IMR-90 (cell line): ENCODE data around the gene RAC2. TPM values are rescaled to one million over a fixed set of nuclear protein-coding genes. Genes with fewer than 3 reads are reported as not detected.

Experiments used
- ATAC-seq: fragments of 200-7000 bp; cut with Tn5 transposase; 2 replicates; pipeline ENCODE4 v1.9.1; 2020; ENCODE audit warnings: low read depth, mild to moderate bottlenecking, moderate library complexity
- BruUV-seq: library from RNA; stranded (reverse); fragments of 400-500 nt; replicated peaks from 2 replicates; lab custom pipeline; 2021; lab: Mats Ljungman, UMichigan
- CTCF ChIA-PET: fragments of 300-600 bp; formaldehyde crosslinking; extraction: SDS; loops from one replicate; lab custom pipeline; 2021; ENCODE audit warnings: antibody characterized with exemption; lab: Yijun Ruan, JAX
- POLR2A ChIA-PET: fragments of 300-600 bp; sonication (Branson Sonifier 250); formaldehyde crosslinking; loops from one replicate; lab custom pipeline; 2022; ENCODE audit warnings: antibody characterized with exemption; ENCODE audit not compliant: unreplicated experiment; lab: Charles Lee
- DNase-seq: peaks from one replicate; pipeline ENCODE4 v3.0.0; 2013
- H2AFZ ChIP-seq: replicated peaks from 2 replicates; pipeline ENCODE3; 2013; ENCODE audit warnings: low read length, mild to moderate bottlenecking; ENCODE audit not compliant: poor library complexity
- H2AK5ac ChIP-seq: 2 replicates; pipeline ENCODE4 v1.6.1; 2013; ENCODE audit warnings: low read depth, low read length, inconsistent platforms
- H2AK9ac ChIP-seq: replicated peaks from 2 replicates; pipeline ENCODE3; 2013; ENCODE audit warnings: mild to moderate bottlenecking, low read depth, low read length, moderate library complexity; ENCODE audit not compliant: poor library complexity
- H2BK120ac ChIP-seq: 2 replicates; pipeline ENCODE4 v1.6.1; 2013; ENCODE audit warnings: low read depth, low read length, inconsistent platforms
- H2BK15ac ChIP-seq: 3 replicates; pipeline ENCODE4 v1.6.1; 2013; ENCODE audit warnings: low read depth, low read length, inconsistent platforms
- H2BK20ac ChIP-seq: 2 replicates; pipeline ENCODE4 v1.6.1; 2013; ENCODE audit warnings: low read depth, mild to moderate bottlenecking, inconsistent platforms, low read length, moderate library complexity
- H2BK5ac ChIP-seq: 2 replicates; pipeline ENCODE4 v1.6.1; 2013; ENCODE audit warnings: mild to moderate bottlenecking, low read depth, low read length, inconsistent platforms; ENCODE audit not compliant: poor library complexity, severe bottlenecking
- H3K14ac ChIP-seq: replicated peaks from 2 replicates; pipeline ENCODE4 v1.6.1; 2013; ENCODE audit warnings: low read depth, low read length, inconsistent platforms
- H3K18ac ChIP-seq: 2 replicates; pipeline ENCODE4 v1.6.1; 2013; ENCODE audit warnings: low read depth, low read length, control low read depth
- H3K23ac ChIP-seq: 2 replicates; pipeline ENCODE4 v1.6.1; 2013; ENCODE audit warnings: low read depth, low read length, inconsistent platforms
- H3K27ac ChIP-seq: 2 replicates; pipeline ENCODE4 v1.5.1; 2013; ENCODE audit warnings: mild to moderate bottlenecking, control low read depth, low read length; ENCODE audit not compliant: insufficient read depth
- H3K27me3 ChIP-seq: 2 replicates; pipeline ENCODE4 v1.6.1; 2013; ENCODE audit warnings: low read length; ENCODE audit not compliant: control insufficient read depth, insufficient read depth
- H3K36me3 ChIP-seq: 2 replicates; pipeline ENCODE4 v1.6.1; 2013; ENCODE audit warnings: low read length, mixed read lengths; ENCODE audit not compliant: control insufficient read depth, insufficient read depth
- H3K4ac ChIP-seq: 2 replicates; pipeline ENCODE4 v1.6.1; 2013; ENCODE audit warnings: low read depth, low read length, inconsistent platforms
- H3K4me1 ChIP-seq: 2 replicates; pipeline ENCODE4 v1.6.1; 2013; ENCODE audit warnings: low read length, mixed read lengths; ENCODE audit not compliant: control insufficient read depth, insufficient read depth
- H3K4me2 ChIP-seq: 2 replicates; pipeline ENCODE4 v1.6.1; 2013; ENCODE audit warnings: low read depth, mild to moderate bottlenecking, control low read depth, low read length, moderate library complexity
- H3K4me3 ChIP-seq: 2 replicates; pipeline ENCODE4 v1.5.1; 2013; ENCODE audit warnings: low read depth, mild to moderate bottlenecking, control low read depth, low read length, moderate library complexity; ENCODE audit not compliant: insufficient read depth
- H3K56ac ChIP-seq: 2 replicates; pipeline ENCODE4 v1.6.1; 2013; ENCODE audit warnings: low read length, inconsistent platforms; ENCODE audit not compliant: insufficient read depth; ENCODE audit errors: extremely low read depth
- H3K79me1 ChIP-seq, 2 experiments: 2 replicates each; pipeline ENCODE4 v1.6.1; 2013; ENCODE audit warnings: low read length in 2 of 2, inconsistent platforms in 1 of 2, low read depth in 1 of 2
- H3K9ac ChIP-seq: 2 replicates; pipeline ENCODE4 v1.6.1; 2013; ENCODE audit warnings: low read depth, low read length, control low read depth
- H3K9me1 ChIP-seq: 2 replicates; pipeline ENCODE4 v1.6.1; 2013; ENCODE audit warnings: low read length, inconsistent platforms; ENCODE audit not compliant: insufficient read depth
- H3K9me3 ChIP-seq: 2 replicates; pipeline ENCODE4 v1.6.1; 2013; ENCODE audit warnings: low read length; ENCODE audit not compliant: control insufficient read depth, insufficient read depth
- H4K20me1 ChIP-seq: 2 replicates; pipeline ENCODE4 v1.6.1; 2013; ENCODE audit warnings: low read length, inconsistent platforms; ENCODE audit not compliant: insufficient read depth
- H4K5ac ChIP-seq: 2 replicates; pipeline ENCODE4 v1.6.1; 2013; ENCODE audit warnings: mild to moderate bottlenecking, low read depth, low read length, control low read depth
- H4K8ac ChIP-seq, 2 experiments: 2 replicates each; pipeline ENCODE4 v1.6.1; 2013; ENCODE audit warnings: low read depth in 2 of 2, low read length in 2 of 2, control low read depth in 1 of 2, inconsistent platforms in 1 of 2
- H4K91ac ChIP-seq: 2 replicates; pipeline ENCODE4 v1.6.1; 2013; ENCODE audit warnings: low read depth, low read length, inconsistent platforms; ENCODE audit not compliant: insufficient read depth
- MAZ ChIP-seq: IDR thresholded peaks from 2 replicates; pipeline ENCODE4 v1.6.1; 2012; ENCODE audit warnings: low read depth, mild to moderate bottlenecking, low read length, improper control_type of control experiment, moderate library complexity, borderline replicate concordance
- MXI1 ChIP-seq: IDR thresholded peaks from 2 replicates; pipeline ENCODE4 v1.6.1; 2012; ENCODE audit warnings: low read depth, mild to moderate bottlenecking, low read length, moderate library complexity, borderline replicate concordance
- WGBS, 2 experiments: methylation state at CpG; one replicate each; pipeline versions ENCODE4 v1.1.5 to v1.1.7; 2013; ENCODE audit warnings: missing lambda C conversion rate in 2 of 2; ENCODE audit not compliant: insufficient read length in 1 of 2; ENCODE audit errors: extremely low coverage in 2 of 2; 5-methylcytosine and 5-hydroxymethylcytosine counted together
- dilution Hi-C: fragments of 300-500 bp; cut with HindIII; formaldehyde crosslinking; loops from one replicate; pipeline ENCODE4 v1.14.3; 2018; ENCODE audit warnings: low sequenced_read_pairs; ENCODE audit not compliant: unreplicated experiment
- in situ Hi-C: fragments of 300-500 bp; cut with MboI; formaldehyde crosslinking; loops from 3 replicates; pipeline ENCODE4 v1.14.3; 2019; ENCODE audit warnings: low sequenced_read_pairs, inconsistent platforms, mixed read lengths
- intact Hi-C: fragments of 100-400 bp; cut with micrococcal nuclease; formaldehyde crosslinking; loops from 2 replicates; pipeline ENCODE4 v1.10.0; 2022
- polyA plus RNA-seq, 3 experiments: library from polyadenylated mRNA; depleted of rRNA; stranded (reverse); fragments of >200 nt; gene quantifications; 2 replicates each; pipeline ENCODE4 v1.2.3, GENCODE V29; 2012; ENCODE audit warnings: low replicate concordance in 1 of 3
- total RNA-seq: library from RNA; depleted of rRNA; stranded (reverse); fragments of >200 nt; gene quantifications from 2 replicates; pipeline ENCODE4 v1.2.3, GENCODE V29; 2012

RAC2 gene
- total and polyA plus RNA-seq, 2 of the 4 experiments (the other 2 are of a cell fraction) = 10.0 to 72.3 TPM

- dilution Hi-C loops = no loop called here
- no peak overlapping the region for H2AK5ac ChIP-seq
- DNase-seq = no peak
- TF ChIP-seq MAZ (no peak), MXI1 (no peak)
- peaks cover 5% of the 10 kb centered on the region for H3K9me1 ChIP-seq
- H2BK5ac ChIP-seq = no peak overlapping the region
- H2BK15ac ChIP-seq = no peak overlapping the region
- H3K4me3 ChIP-seq = no peak overlapping the region
- no peak for ATAC-seq
- H3K4me1 ChIP-seq = peaks cover 19% of the 10 kb centered on the region
- H3K14ac ChIP-seq = no peak overlapping the region
- H4K8ac ChIP-seq = no peak overlapping the region
- in situ Hi-C loops = loop anchor here (5.0 kb wide), 1 partner anchor 32 kb away; no protein-coding TSS in a partner anchor
- no peak overlapping the region for H4K91ac ChIP-seq
- ChIA-PET POLR2A (interaction anchor here (0.6 kb wide), 1 partner anchor 73 kb away, joined by 3 read pairs; no protein-coding TSS in a partner anchor), CTCF (no interaction called here)
- H4K5ac ChIP-seq = no peak overlapping the region
- no peaks in the 10 kb centered on the region for H3K27me3 ChIP-seq
- no peak overlapping the region for H2BK120ac ChIP-seq
- H3K56ac ChIP-seq = no peak overlapping the region
- no peak overlapping the region for H3K4ac ChIP-seq
- H2AFZ ChIP-seq = no peak overlapping the region
- WGBS, 2 experiments = 71% methylated on average over 1 of the region's 3 CpGs; no CpG with 5 or more reads in 1 of the 2 experiments
- peaks cover 0 to 6% of the 10 kb centered on the region in 2 experiments; a peak in 1 of 4 replicates for H3K79me1 ChIP-seq
- H3K23ac ChIP-seq = no peak overlapping the region
- no peak overlapping the region for H3K27ac ChIP-seq
- H2BK20ac ChIP-seq = no peak overlapping the region
- H3K9ac ChIP-seq = no peak overlapping the region
- H3K18ac ChIP-seq = no peak overlapping the region
- H4K20me1 ChIP-seq = no peaks in the 10 kb centered on the region
- H3K36me3 ChIP-seq = no peaks in the 10 kb centered on the region
- intact Hi-C loops = loop anchor here (5.0 kb wide), 2 partner anchors 142 to 412 kb away; partner anchors contain the start of gene KCTD17
- no peak overlapping the region for H2AK9ac ChIP-seq
- no peak overlapping the region for H3K4me2 ChIP-seq
- H3K9me3 ChIP-seq = no peaks in the 10 kb centered on the region
- BruUV-seq = no TSS peak
These were observed 49.3 kb downstream of the RAC2 start for GRCh38 chr22:37194750-37195149.
